Astrocyte of the spinal cord (primary cell): ENCODE results near the gene ASAP2.

Experiments
- DNase-seq: peaks from one replicate; pipeline ENCODE4 v3.0.0; 2011; ENCODE audit warnings: low read depth, low spot score
- H3K4me3 ChIP-seq: 2 replicates; pipeline ENCODE4 v1.5.1; 2011; ENCODE audit warnings: low read depth, mild to moderate bottlenecking, low read length, moderate library complexity
- CTCF ChIP-seq: IDR thresholded peaks from 2 replicates; pipeline ENCODE4 v1.5.1; 2012; ENCODE audit warnings: low read depth, mild to moderate bottlenecking, low read length, inconsistent platforms
- in situ Hi-C: cut with HindIII; loops from 2 replicates; pipeline ENCODE4 v1.10.0; 2017; ENCODE audit warnings: low sequenced_read_pairs

ASAP2 gene

GRCh38 chr2:9288681-9289338 lies 82.2 kb downstream of the ASAP2 start:
- no peak for TF ChIP-seq CTCF
- no peak for DNase-seq
- in situ Hi-C loops, result no loop called here
- no peak overlapping the region for H3K4me3 ChIP-seq

DNA sequence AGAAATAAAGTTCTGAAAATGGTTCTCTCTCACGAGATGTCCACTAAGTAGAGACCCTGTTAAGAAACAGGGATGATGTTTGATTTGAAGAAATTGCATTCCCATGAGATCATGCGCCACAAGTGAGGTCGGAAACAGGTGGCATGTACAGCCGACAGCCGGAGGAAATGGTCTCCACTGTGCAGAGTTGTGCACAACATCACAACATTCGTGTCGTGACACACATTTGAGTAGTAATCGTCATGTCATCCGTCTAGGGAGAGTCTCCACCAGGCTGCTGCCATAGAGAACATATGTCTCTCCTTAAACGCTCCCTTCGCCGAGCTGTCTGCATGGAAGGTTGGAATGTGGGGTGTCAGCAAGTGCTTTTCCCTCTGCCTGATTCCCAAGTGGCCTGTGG lies 84.7 kb downstream of the ASAP2 start:
- H3K4me3 ChIP-seq, result no peak overlapping the region
- no peak for TF ChIP-seq CTCF
- DNase-seq, result no peak
- in situ Hi-C loops, result no loop called here

- no peak for DNase-seq
- no peak for TF ChIP-seq CTCF
- no peak overlapping the region for H3K4me3 ChIP-seq
- in situ Hi-C loops, result no loop called here
Observed at GRCh38 chr2:9291866-9292265, 85.3 kb downstream of the ASAP2 start.

GRCh38 chr2:9292426-9292825 lies 85.8 kb downstream of the ASAP2 start:
- no peak for TF ChIP-seq CTCF
- no peak overlapping the region for H3K4me3 ChIP-seq
- no peak for DNase-seq
- in situ Hi-C loops, result no loop called here

DNA sequence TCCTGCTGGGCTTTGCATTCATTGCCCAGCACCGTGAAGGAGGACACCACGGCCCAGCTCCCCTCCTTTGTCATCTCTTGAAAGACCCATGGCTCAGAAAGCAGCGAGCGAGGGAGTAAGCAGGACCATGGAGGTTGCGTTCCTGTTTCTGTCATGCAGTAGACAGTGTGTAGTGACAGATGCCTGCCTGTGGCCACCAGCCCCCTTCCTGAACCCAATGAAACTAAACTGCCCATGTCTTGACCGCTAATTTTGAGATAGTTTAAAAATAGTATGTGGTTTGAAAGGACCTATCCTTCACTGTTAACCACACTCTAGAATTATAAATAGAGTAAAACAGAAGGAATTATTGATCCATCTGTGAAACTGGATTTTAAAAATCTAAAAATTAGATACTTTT lies 88.2 kb downstream of the ASAP2 start:
- in situ Hi-C loops, result no loop called here
- H3K4me3 ChIP-seq, result no peak overlapping the region
- no peak for TF ChIP-seq CTCF
- DNase-seq, result no peak

DNA sequence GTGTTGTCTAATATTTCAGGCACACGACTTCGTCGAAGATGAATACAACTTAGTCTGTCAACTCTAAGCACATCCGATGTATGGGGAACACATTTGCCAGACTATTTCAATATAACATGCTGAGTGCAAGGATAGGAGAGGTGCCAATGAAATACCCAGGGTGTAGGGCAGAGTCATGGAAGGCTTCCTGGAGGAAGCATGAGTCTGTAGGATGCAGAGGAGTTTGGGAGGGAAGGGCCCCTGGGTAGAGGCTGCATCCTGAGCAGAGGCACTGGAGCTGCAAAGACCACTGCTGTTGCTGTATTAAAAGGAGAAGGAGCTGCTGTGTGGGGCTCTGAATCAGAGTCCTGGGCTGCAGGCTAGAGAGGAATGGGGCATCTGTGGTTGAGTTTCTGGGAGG lies 89.9 kb downstream of the ASAP2 start:
- in situ Hi-C loops, result no loop called here
- TF ChIP-seq CTCF, result no peak
- no peak overlapping the region for H3K4me3 ChIP-seq
- no peak for DNase-seq

DNA sequence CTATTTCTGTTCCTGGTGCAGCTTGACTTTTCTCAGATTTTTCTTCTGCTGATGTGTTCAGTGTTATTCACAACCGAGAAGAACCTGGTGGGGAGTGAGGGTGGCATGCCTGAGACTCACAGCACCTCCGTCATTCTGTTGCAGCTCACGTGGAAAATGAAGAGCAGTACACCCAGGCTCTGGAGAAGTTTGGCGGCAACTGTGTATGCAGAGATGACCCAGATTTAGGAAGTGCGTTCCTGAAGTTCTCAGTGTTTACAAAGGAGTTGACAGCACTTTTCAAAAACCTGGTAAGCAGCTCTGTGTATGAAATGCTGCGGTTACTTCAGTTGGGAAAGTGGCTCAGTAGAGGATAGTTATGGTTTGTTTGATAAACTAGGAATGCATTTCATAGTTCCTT lies 90.5 kb downstream of the ASAP2 start:
- TF ChIP-seq CTCF, result no peak
- H3K4me3 ChIP-seq, result no peak overlapping the region
- in situ Hi-C loops, result no loop called here
- DNase-seq, result no peak
